Stimulated activated CD4-positive, alpha-beta T cell treated with anti-CD3 and anti-CD28 coated beads, TNF-alpha, amount 100 ng/mL, for 1 hour (primary cell): ENCODE results near the gene DNHD1.
A peak's percentile ranks its signal among the peaks of the same experiment; 100 is the strongest.

Experiments used
- DNase-seq, 3 donors: peaks; one replicate each; pipeline ENCODE4 v3.0.0-alpha.2; 2020; ENCODE audit warnings: low read depth in 3 of 3, low spot score in 1 of 3

DNHD1 gene

DNA sequence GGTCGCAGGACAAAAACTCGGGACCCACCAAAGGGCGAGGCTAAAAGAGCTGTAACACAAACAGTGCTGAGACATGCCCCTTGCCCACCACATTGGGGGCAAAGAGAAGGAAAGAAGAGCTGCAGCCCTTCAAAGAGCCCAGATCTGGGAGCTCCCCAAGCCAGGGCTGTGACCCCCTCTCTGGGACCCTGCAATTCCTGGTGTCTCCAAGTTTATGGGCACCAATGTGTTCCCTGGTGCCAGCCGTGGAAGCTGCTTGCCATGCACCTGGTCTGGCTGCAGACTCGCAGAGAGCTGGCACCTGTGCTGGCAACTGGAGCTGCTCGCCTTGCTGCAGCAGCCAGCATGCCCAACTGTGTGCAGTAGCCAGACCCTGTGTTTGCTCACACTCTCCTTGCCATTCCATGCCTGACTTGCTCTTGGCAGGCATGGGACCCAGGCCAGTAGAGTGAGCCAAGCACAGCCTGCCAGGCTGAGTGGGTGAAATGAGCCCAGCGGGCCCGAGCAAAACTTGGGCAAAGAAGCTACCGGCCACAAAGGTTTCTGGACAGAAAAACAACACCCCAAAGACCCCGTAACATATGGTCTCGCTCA, 90.4 kb downstream of the DNHD1 start:
- DNase-seq: no peak

DNA sequence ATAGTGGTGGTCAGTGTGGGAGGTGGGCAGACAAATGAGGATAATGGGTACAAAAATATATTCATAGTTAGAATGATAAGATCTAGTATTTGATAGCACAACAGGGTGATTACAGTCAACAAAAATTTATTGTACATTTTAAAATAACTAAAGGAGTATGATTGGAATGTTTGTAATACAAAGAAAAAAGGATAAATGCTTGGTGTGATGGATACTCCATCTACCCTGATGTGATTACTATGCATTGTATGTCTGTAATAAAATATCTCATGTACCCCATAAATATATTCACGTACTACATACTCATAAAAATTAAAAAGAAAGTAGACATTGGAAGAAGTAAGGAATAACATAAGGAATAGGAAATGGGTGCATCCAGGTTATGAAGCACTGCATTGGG, 90.9 kb downstream of the DNHD1 start:
- no peak for DNase-seq

DNA sequence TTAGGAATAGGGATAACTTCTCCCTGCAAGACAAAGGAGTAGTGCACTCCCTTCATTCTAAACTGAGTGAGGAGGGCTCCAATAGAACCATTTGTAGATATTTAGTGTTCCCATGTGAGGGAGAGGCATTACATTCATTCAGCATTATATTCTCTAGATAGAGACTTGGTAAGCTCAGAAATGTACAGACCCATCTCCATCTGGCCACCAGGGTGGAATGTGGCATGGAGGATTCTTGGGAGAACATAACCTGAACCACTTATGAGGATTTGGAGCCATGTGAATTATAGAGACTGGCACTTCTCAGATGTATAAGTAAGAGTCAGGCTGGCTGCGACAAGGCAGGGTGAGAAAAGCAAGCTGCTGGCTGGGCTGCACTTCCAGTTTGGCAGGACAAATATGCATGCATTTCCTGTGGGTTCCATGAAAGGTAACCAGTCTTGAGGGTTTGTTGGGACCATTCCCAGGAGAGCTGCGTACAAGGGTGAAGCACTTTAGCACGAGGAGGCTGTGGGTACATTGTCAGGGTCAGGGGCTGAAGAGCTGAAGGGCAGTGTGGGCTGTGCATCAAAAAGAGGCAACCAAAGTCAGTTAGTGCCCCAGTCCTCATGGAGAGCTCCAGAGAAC, 97.2 kb downstream of the DNHD1 start:
- DNase-seq: no peak

DNA sequence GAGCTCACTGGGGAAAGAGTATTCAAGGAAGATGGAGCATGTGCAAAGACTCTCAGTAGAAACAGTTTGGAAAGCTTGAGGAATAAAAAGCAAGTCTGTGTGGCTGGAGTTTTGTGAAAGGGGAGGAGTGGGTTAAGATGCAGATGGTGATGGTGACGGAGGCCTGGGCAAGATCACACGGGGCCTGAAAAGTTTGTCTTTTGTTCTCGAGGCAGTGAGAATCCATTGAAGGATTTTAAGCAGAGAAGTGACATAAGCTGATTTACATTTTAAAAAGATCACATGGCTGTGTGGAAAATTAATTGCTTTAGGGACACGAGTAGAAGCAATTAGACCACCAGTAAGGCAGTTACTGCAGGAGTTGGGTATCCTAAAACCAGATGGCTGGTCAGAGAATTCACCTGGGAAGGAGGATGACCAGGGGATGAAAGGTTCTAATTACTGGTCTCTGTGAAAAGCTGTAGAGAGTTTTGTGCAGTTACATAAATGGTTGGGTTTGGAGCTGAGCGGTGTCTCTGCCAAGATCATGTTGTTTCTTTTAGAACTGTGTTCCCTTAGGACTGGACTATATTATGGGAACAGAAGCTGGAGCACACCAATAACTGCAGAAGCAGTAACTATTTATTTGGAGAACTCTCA, 99.3 kb downstream of the DNHD1 start:
- no peak for DNase-seq

DNA sequence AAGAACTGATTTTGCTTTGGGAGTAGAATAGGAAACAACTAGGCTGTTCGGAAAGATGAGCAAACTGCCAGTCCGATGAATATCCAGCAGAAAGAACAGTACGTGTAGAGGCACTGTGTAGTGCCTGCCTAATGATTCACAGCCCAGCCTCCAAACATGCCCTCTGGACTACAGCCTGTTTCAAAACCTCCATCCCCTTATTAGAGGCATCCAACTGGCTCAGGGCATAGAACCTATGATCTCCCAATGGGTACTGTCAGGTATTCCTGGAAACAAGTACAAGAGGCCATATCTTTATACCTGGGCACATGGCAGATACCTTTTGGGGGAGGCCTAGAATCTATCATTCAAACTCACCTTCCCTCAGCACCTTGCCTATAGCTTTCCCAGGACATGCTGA, 101.5 kb downstream of the DNHD1 start:
- DNase-seq: no peak

DNA sequence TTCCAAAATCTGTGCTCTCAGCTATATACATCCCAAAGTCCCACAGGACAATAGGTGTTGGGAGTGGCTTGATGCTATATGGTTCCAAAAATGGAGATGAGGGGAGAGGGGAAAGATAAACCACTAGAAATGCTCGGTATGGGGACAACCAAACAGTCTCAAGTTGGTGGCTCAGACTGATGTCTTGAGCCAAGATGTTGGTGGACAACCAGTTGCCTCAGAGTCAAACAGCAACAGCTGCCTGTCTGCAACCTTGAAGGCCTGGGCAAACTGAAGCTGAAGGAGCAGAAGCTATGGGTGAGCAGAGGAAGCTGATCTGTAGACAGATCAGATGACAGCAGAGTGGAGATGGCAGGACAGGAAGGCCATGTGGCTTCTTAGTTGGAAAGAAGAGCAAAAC, 102.4 kb downstream of the DNHD1 start:
- no peak for DNase-seq

DNA sequence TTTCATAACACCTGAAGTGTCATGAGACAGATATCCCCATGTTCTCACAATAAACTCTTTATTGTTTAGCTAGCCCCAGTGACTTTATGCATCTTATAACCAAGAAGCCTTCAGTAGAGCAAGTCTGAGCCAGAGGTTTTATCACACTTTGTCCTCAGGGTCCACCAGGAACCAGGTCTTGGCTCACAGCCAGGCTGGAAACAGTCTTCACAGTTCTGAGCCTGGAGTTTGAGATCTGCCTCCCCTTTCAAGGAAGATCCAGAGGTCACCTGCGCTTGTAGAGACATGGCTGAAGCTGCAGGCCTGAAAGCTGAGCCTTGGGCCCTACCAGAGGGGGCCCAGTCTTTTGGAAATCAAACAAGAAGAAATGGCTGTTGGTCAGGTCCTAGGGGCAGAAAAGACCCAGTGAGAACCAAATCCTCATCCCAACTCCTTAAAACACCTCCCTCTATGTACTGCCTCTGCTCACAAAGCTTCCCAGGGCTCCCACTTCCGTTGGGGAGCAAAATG, 102.9 kb downstream of the DNHD1 start:
- no peak for DNase-seq

DNA sequence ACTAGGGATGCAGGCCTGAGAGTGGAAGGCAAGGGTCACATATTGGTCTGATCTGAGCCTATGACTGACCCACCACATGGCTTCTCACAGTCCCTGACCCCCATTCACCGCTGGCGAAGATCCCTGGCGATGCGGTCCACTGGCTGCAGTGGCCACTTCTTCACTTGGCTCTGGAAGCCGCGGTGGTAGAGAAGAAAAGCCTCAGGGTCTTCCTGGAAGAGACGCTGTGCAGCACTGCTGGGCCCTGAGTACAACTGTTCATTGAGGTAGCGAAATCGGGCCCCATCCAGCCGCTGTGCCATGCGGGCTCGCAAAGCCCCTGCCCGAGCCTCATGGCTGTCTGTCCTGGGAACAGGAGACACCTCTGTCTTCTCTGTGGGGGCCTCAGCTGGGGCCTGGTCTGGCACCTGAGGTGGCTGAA, 104.0 kb downstream of the DNHD1 start:
- no peak for DNase-seq

DNA sequence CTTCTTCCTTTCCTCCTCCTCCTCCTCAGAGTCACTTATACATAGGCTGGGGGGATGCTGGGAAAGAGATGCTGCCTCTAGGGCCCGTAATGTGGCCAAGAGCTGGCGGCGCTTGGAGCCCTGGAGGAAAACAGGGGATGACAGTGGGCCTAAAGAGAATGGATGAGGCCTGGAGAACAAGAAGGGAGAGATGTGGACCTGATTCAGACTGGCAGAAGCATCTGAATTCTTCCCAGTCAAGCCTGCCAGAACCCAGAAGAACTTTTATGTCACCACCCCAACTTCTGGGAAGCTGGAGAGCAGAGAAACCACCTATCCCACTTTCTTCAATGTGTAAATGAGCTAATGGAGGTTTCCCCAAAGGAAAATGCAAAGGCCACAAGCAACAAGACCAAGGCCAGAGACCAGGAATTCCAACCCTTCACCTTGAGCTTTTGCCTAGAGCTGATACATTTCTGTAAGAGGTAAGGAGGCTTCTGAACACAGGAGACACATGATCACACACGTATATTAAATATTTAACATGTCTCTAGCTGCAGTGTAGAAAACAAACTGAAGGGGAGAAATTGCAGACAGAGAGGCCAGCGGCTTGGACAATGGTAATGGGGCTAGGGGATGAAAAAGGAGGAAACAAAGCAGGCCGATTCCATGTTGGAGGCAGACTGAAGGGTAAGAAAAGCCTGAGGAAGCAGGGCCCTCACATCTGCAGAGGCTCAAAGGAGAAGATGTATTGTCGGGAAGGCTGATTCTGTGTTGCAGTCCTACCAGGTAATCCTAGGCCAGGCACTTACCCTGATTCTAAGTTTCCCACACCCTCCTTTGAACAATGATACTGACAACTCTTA, 105.2 kb downstream of the DNHD1 start:
- no peak for DNase-seq

DNA sequence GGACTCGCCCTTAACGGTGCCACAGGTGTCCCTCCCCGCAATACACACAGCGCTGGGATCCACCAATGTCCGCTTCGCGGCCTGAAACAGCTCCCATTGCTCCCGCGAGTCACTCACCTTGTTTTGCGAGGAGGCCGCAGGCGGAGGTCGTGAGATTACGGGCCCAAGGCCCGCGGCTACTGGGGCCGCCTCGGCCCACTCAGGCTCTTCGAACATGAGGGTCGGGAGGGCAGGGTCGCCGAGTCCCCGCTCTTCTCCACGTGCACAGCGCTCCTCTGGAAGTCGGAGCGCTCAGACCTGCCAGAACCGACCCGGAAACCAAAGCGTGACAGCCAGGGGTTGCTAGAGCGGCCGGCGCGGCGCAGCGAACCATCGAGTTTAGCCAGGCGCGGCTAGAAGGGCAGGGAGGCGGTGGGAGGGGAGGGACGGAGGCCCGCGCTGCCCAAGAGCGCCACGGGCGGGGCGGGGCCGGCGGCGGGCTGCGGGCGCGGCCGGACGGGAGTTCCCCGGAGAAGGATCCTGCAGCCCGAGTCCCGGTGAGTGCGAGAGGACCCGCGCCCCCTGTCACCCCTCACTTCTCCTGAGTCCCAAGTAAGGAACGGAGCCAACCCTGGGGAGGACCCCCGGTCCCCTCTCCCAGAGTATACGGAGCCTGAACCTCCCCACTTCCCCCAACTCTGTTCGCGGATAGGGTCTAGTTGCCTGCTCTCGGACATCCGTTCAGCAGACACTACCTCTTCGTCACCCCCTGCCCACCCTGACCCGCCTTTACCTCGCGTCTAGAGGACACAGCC, 106.4 kb downstream of the DNHD1 start, which contains the start of the genes ILK and RRP8:
ILK (plus strand) TSS at position 488 of the 794 bp plus-strand sequence. CDS start 498 bp downstream, outside the sequence.
RRP8 (minus strand) TSS at position 330 of the 794 bp plus-strand sequence; CDS start at position 216, 114 bp downstream.
- peak; percentile 63 to 71 (median 71) for DNase-seq

DNA sequence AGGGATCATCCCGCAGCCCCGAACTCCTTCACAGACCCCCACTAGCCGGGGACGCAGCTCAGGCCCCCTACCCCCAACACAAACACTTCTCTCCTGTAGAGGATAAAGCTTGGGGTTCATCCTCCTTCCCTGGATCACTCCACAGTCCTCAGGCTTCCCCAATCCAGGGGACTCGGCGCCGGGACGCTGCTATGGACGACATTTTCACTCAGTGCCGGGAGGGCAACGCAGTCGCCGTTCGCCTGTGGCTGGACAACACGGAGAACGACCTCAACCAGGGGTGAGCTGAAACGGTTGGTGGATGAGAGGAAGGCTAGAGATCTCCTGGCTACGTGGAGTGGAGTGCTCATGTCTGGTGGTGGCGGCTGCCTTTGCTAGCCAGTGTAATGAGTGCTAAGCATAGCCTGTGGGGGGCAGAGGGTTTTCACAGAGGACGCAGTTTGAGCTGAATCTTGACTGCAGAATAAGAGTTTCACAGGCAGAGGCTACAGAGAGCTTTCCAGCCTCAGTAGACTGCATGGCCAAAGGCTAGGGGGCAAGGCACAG, 107.1 kb downstream of the DNHD1 start:
- no peak for DNase-seq

DNA sequence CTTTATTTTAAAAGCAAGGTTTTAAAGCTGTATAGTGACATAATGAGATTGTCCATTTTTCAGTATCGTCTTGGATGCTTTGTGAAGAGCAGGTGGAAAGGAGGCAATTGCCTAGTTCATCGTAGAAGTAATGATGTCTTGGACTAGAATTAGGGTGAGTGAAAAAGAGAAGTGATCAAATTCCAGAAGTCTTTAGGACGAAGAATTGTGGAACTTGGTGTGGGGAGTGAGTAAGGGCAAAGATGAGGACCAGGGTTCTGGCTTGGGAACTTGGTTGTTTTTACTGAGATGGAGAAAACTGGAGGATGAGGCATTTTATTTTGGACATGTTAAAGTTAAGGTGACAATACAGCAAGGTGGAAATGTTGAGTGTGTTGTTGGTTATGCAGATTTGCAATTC, 107.7 kb downstream of the DNHD1 start:
- no peak for DNase-seq

DNA sequence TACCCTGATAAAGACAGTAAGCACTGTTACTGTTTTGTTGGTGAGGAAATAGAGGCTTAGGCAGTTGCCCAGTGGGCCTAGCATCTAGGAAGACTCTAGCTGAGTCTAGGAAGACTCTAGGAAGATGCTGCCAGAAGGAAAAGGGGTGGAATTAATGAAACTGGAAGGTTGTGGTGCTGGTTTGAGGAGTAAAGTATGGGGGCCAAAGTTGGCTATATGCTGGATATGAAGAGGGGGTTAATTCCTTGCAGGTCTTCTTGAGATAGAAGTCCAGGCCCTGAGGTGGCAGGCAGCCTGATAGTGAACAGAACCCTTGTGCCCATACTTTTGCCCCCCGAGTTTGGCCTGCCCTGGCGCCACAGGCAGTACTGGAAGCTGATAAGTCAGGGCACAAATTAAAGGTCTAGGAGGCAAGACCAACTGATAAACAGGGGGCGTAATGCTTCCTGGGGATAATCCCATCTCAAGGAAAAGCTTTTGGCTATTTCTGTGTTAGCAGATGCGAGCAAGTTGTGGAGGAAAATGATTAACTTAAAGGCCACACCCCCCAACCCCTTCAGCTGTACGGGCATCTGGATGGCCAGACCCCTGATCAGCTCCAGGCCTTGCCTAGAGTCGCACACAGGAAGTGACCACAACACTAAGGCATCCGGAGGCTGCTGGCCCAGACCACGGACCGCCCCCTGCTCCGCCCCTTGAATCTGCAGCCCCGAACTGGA, 109.5 kb downstream of the DNHD1 start:
- no peak for DNase-seq

DNA sequence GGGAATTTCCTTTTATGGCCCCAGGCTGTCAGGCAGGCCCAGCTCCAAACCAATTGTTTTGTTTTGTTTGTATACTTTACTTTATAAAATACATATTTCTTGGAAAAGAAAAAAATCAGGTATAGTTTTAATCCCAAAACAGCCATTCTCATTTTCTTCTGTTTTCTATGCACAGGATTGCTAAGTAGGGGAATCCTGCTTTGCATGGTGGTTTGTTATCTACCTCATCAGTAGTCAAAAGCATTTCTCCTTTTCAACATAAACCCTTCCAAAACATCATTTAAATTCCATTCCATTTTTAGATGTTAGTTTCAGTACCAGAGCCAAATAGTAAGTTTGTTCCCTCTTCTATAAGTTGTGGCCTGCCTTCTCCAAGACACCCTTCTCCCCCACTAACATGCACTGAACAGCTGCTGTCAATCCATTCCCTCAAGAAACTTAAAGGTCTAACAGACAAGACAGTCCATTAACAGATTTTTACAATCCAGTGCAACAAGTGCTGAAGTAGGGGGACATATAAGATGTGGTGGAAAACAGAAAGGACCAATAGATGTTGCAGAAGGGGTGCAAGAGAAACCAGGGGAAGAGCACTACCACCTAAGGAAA, 110.2 kb downstream of the DNHD1 start:
- DNase-seq: no peak

DNA sequence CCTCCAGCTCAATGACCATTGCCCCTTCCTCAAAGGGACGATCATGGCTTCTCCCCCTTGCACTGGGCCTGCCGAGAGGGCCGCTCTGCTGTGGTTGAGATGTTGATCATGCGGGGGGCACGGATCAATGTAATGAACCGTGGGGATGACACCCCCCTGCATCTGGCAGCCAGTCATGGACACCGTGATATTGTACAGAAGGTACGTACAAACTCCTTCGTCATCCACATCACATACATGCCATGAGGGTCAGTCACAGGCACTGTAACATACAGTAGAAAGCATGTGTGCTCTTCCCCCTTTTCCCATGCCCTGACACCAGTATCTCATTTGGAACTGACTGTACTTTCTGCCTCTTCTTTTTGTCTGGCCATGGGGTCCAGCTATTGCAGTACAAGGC, 110.9 kb downstream of the DNHD1 start:
- no peak for DNase-seq

DNA sequence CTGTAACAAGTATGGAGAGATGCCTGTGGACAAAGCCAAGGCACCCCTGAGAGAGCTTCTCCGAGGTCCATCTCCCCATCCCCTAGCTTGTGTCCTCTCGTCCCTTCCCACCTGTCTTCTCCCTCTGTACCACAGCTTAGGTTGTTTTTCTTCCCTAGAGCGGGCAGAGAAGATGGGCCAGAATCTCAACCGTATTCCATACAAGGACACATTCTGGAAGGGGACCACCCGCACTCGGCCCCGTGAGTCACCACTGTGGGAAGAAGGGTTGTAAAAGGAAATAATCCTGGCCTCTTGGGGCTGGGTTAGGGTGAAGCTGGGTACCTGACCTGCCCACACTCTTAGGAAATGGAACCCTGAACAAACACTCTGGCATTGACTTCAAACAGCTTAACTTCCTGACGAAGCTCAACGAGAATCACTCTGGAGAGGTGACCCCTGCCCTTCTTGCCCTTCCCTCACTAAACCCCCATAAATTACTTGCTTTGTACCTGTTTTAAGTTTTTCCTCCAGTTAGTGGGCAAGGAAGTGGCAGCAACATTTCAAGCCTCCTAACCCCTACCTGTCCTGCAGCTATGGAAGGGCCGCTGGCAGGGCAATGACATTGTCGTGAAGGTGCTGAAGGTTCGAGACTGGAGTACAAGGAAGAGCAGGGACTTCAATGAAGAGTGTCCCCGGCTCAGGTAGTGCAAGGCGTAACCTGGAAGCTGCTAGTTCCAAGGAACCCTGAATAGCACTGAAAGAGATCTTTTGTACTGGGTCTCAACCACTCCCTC, 111.8 kb downstream of the DNHD1 start:
- no peak for DNase-seq

DNA sequence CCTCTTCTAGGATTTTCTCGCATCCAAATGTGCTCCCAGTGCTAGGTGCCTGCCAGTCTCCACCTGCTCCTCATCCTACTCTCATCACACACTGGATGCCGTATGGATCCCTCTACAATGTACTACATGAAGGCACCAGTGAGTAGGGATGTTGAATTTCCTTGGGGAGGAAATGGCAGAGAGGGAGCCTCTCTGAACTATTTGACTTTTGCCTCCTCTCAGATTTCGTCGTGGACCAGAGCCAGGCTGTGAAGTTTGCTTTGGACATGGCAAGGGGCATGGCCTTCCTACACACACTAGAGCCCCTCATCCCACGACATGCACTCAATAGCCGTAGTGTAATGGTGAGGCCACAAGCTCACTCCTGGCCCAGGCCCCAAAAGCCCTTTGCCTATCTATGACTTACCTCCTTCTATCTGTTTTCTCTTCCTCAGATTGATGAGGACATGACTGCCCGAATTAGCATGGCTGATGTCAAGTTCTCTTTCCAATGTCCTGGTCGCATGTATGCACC, 112.5 kb downstream of the DNHD1 start:
- DNase-seq: no peak

DNA sequence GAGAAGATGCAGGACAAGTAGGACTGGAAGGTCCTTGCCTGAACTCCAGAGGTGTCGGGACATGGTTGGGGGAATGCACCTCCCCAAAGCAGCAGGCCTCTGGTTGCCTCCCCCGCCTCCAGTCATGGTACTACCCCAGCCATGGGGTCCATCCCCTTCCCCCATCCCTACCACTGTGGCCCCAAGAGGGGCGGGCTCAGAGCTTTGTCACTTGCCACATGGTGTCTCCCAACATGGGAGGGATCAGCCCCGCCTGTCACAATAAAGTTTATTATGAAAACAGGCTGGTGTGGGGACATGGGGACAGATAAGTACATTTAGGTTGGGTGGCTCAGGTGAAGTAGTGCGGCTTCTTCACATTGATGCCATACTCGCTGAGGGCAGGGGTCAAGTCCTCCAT, 113.5 kb downstream of the DNHD1 start:
- DNase-seq: no peak
